T-helper 1 cell (primary cell): ENCODE data around the gene ATP9B.
"Not testable (repeated sequence)": the region's sequence is repeated elsewhere in the genome, so short reads cannot be mapped to it uniquely, and the experiment has no call there.

Source experiments
- DNase-seq, 5 donors: peaks; one replicate each; pipeline ENCODE4 v3.0.0-alpha.2; 2012 to 2020

The ATP9B gene

DNA sequence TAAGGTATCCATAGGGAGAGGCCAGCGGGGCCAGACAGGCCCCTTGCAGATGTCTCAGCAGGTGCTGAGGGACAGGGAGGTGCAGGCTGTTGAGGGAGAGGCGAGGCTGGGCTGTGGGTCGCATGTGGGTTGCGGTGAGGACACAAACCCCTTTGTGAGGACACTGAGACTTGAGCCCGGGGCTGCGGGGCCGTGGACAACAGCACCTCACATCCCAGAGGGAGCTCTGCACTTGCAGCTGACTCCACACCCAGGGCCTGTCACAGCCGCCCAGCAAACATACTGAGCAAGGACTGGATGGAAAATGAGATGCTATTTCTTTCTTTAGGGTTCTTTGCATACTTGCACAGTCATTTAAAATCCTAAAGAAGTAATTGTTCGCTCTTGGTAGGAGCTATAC, 231.2 kb downstream of the ATP9B start:
- DNase-seq, result no peak

DNA sequence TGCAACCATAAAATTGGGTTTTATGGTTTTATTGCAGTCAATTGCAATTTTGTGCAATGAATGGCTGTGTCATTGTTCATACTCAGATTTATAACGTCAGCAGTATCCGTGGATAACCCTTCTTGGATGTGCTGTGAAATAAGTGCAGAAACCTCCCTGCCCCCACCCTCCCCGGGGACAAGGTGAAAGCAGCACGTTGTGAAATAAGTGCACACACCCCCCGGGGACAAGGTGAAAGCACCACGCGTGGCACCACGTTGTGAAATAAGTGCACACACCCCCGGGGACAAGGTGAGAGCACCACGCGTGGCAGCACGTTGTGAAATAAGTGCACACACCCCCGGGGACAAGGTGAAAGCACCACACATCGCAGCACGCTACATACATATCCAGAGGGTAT, 232.9 kb downstream of the ATP9B start:
- DNase-seq, result no peak

DNA sequence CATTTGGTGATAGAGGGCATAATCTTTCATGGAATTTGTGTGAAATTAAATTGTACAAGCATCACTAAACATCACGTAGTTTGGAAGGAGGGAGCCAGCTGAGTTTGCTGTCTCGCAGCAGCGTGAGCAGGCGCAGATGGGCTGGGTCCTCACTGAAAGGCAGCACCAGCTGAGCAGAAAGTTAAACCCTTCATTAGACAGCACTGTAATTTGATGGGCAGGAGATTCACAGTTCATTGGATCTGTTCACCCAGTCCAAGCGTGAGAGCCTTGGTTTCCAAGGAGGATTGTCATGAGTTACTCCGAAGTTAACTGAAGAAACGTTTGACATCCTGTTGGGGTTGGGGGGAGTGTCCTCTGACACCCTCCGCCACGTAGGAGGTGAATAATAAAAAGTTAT, 236.7 kb downstream of the ATP9B start:
- no peak for DNase-seq

DNA sequence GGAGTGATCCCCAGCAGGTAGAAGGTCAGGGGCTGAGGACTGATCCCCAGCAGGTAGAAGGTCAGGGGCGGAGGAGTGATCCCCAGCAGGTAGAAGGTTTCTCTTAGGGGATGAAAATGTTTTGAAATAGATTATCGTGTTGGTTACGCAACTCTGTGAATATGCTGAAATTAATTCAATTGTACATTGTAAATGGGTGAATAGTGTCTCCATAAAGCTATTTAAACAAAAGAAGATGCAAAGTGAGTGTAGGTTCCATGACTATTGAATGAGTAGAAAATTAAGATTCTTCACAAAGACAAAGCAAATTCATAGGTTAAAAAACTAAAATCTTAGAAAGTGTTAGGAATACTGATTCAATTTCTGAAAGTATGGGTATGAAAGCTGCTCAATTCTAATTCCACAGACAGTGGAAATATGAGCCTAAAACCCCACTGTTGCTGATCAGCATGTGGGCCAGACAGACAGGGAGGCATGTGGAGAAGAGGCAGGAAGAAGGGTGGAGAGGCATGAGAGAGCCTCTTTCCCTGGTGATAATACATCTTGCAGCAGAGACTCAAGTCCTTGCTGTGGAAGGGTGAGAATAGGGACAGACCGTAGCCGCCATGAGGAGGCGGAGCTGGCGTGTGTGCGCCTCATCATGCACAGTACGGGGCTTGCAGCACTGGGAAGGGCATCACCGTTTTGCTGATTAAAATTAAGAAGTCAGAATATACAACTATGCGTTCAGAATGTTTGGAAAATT, 240.6 kb downstream of the ATP9B start:
- no peak for DNase-seq

DNA sequence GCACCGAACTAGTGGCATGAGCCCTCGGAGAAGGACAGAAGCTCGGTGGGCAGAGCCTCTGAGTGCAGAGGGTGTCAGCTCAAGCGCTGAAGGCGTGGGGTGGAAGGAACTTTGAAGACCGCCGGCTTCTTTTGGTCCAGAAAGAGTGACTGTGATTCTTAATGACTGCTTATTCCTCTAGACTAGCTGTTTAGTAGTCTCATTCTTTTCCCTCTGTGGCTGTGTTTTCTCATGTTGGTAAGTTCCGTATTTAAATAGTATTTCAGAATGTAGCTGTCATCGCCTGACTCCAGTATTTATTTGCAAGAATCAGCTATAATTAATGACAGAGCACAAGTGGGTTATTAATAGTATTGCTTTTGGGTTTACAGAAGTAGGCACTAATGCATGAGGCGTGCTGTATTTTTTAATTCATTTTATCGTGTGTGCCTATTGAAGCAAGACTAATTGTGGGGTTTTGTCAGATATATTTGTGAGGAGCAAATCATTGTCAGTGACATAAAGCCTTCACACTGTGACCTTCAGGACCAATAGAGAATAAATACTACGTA, 245.7 kb downstream of the ATP9B start:
- no peak for DNase-seq

GRCh38 chr18:79315596-79315995, 246.4 kb downstream of the ATP9B start:
- DNase-seq, result no peak

DNA sequence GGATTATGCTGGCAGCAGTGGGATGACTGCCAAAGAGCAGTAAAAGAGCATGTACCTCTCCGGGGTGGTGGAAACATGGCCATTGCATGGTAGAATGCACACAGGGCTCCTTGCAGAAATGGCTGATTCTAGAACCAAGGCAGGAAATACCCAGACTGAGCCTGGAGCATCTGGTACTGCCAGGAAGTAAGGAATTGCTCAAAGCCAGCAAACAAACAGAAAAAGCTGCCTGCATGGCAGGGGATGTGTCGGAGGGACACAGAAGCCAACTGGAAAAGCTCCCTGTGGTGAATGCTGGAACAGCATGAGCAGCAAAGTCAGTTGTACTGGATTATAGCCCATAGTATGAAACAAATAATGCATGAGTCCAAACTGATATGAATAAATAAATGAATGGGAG, 248.5 kb downstream of the ATP9B start:
- DNase-seq, result no peak

DNA sequence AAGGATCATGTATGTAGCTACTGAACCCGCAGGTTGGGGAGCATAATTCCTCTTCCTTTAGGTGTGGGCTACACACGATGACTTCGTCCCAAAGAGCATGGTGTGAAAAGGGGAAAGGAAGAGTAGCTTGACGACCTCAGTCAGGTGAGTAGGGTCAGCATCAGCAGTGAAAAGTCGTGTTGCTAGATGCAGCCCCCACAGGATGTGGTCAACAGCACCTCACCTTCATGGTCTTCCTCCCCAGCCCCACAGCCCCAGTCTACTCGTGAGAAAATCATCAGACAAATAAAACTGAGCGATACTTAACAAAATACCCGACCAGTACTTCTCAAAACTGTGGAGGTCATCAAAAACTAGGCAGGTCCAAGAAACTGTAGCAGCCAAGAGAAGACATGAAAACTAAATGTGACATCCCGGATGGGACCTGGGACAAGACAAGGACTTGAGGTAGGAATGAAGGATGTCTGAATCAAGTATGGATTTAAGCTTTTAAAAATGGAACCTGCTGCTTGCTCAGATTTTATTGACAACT, 249.0 kb downstream of the ATP9B start:
- no peak for DNase-seq

DNA sequence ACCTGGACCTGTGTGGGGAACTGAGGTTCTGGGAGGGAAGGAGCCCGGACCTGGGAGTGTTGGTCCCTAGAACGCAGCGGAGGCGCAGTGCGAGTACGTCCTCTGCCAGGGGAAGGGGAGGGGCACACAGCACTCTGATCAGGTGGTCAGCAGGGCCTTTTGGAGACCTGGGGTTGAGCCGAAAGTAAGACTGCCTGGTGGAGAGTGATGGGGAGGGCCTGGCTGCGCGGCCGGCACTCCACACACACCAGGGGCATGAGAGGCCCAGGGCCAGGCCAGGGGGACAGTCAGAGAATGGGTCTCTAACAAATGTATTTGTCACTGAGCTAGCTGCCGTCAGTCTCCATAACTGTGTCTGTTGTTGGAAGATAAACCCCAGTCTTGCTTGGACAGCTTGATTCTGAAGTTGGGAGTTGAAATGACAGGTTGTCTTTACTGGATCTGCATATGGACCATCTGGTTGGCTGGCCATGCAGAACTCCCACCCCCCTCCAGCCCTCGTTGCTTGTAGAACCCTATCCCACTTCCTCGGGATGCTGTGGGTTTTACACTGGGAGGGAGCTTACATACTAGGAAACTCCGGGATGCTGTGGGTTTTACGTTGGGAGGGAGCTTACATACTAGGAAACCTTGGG, 251.1 kb downstream of the ATP9B start:
- no peak for DNase-seq

DNA sequence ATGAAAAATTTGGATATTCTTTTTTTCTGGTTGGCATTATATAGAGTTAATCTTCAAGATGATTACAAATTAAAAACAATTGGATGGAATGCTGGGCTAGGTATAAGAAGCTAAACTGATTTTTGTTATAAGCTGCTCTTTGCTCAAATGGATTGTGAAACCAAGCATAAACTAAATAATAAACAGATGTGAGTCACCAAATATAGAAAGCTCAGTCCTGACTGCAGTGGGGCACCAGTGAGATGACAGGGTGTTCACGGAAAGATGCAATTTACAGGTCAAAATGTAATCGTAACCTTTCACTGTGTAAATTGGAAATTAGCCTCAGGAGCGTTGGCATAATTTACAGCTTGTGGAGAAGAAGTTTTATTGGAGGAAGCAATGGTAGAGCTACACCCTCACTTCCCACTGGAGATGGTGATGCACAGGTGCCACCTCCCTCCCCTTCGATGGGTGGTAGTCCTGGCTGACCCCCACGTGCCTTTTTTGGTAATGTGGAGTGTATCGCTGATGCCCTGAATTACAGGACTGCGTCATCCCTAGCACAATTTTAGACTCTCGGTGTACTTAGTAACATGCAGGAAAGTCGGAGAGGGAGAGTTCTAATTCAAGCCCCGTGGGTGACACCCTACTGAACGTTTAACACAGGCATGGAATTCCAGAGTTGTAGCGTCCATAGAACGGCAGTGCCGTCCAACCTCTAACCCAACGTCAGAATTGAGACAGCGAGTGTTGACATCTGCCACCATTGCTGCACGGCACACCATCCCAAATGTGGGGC, 252.6 kb downstream of the ATP9B start:
- DNase-seq, result no peak

GRCh38 chr18:79322441-79322840, 253.2 kb downstream of the ATP9B start:
- DNase-seq, result no peak

- DNase-seq, result no peak
Observed at GRCh38 chr18:79323471-79323870, 254.3 kb downstream of the ATP9B start.

- no peak for DNase-seq
Observed at GRCh38 chr18:79326413-79327198, 257.4 kb downstream of the ATP9B start.

GRCh38 chr18:79327199-79327721, 258.1 kb downstream of the ATP9B start:
- no peak for DNase-seq

- not testable (repeated sequence) for DNase-seq
Observed at GRCh38 chr18:79327915-79328314, 258.7 kb downstream of the ATP9B start.

GRCh38 chr18:79328887-79329286, 259.7 kb downstream of the ATP9B start:
- DNase-seq, result no peak

DNA sequence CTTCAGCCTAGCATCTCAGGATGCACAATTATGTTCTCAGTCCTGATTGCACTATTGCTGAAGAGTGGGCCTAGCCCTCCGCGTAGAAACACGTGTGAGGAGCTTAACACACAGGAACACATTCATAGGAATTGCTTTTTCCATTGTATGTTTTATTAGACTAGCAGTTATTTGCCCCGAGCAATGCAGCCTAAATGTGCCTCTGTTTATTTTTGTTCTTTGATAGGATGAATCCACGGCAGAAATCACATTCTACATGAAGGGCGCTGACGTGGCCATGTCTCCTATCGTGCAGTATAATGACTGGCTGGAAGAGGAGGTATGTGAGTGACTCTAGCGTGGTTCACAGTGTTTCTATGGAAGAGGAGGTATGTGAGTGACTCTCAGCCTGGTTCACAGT, 260.6 kb downstream of the ATP9B start:
- no peak for DNase-seq

DNA sequence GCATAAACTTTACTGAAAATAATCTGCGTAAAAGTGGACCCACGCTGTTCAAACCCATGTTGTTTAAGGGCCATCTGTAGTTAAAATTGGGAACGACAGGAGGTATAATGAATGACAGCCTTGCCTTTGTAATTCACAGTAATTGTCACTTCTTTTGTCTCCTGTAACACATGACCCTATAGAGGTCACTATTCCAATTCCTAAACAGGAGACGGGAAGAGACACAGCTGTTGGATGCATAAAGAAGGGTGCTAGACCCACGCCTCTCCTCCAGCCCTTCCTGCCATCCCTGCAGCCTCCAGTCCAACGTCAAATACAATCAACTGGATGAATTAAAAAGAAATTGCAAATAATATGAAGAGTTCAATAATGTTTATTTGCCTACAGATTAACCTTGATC, 263.5 kb downstream of the ATP9B start:
- no peak for DNase-seq

DNA sequence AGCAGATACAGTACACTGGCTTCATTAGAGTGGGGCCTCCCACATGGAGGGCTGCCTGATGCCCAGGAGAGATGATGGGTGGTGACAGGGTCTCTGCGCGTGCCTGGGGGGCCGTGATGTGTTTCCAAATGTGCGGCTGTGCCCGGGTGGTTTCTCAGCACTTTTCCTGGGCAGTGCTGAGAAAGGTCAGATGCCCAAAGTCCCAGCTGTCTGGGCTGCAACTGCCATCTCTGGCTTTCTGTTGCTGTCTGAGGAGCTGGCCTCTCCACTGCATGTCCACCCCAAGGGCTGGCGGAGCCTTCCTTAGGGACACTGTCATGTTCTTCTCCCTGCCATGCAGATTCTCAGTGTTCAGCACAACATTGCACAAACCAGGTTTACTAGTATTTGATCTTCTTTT, 263.9 kb downstream of the ATP9B start:
- DNase-seq, result no peak

GRCh38 chr18:79334496-79335233, 265.5 kb downstream of the ATP9B start:
- DNase-seq, result no peak

DNA sequence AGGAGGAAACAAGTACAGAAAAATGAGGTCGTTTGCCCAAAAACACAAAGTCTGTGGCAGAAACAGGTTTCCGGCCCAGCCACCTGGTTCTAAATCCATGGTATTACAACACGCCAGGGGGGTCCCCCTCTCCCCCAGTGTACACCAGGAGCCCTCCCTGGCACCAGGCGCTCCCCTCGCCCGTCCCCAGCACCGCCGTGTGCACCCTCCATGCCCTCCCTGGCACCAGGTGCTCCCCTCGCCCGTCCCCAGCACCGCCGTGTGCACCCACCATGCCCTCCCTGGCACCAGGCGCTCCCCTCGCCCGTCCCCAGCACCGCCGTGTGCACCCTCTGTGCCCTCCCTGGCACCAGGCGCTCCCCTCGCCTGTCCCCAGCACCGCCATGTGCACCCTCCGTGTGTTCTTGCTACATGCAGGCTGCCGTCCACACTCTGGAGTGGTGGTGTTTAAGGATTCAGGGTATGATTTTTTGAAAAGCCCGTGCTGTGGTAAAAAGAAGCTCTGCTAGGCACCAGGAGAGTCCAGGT, 266.7 kb downstream of the ATP9B start:
- no peak for DNase-seq
